Lung (tissue), 12 donors: Measurements from ENCODE around the gene EFCAB11. TPM values are rescaled to one million over a fixed set of nuclear protein-coding genes. Genes with fewer than 3 reads are reported as not detected.
A peak's percentile ranks its signal among the peaks of the same experiment; 100 is the strongest.

Experiments
- ATAC-seq: fragments of 200-7000 bp; cut with Tn5 transposase; one replicate; pipeline ENCODE4 v1.9.1; 2020; ENCODE audit warnings: moderate number of reproducible peaks; ENCODE audit not compliant: insufficient read depth, low FRiP score
- DNase-seq, 3 donors: peaks; one replicate each; pipeline ENCODE4 v3.0.0-alpha.2; 2013 to 2017
- H3K27ac ChIP-seq, 2 donors: one replicate each; pipeline ENCODE4 v1.5.1; 2013; ENCODE audit warnings: mild to moderate bottlenecking in 2 of 2, moderate library complexity in 2 of 2, control low read depth in 1 of 2, inconsistent platforms in 1 of 2, low read depth in 1 of 2, low read length in 1 of 2
- H3K27me3 ChIP-seq, 3 donors: one replicate each; pipeline ENCODE4 v1.5.1; 2013; ENCODE audit warnings: low read length in 2 of 3; ENCODE audit not compliant: control insufficient read depth in 3 of 3, insufficient read depth in 3 of 3
- H3K36me3 ChIP-seq, 4 donors: one replicate each; pipeline ENCODE4 v1.5.1; 2013; ENCODE audit warnings: low read length in 4 of 4, mild to moderate bottlenecking in 1 of 4, moderate library complexity in 1 of 4; ENCODE audit not compliant: control insufficient read depth in 4 of 4, insufficient read depth in 4 of 4
- H3K4me1 ChIP-seq, 5 donors: one replicate each; pipeline ENCODE4 v1.5.1; 2013; ENCODE audit warnings: low read length in 5 of 5, mild to moderate bottlenecking in 2 of 5, moderate library complexity in 1 of 5; ENCODE audit not compliant: control insufficient read depth in 5 of 5, insufficient read depth in 5 of 5
- H3K4me3 ChIP-seq: one replicate; pipeline ENCODE4 v1.5.1; 2013; ENCODE audit warnings: mild to moderate bottlenecking, control low read depth, moderate library complexity
- H3K9ac ChIP-seq, 2 donors: one replicate each; pipeline ENCODE4 v1.5.1; 2013; ENCODE audit warnings: low read length in 2 of 2, control low read depth in 1 of 2; ENCODE audit not compliant: insufficient read depth in 1 of 2
- H3K9me3 ChIP-seq, 4 donors: one replicate each; pipeline ENCODE4 v1.5.1; 2013; ENCODE audit warnings: low read length in 3 of 4, mild to moderate bottlenecking in 1 of 4, moderate library complexity in 1 of 4; ENCODE audit not compliant: control insufficient read depth in 4 of 4, insufficient read depth in 3 of 4
- CTCF ChIP-seq: IDR thresholded peaks from 2 replicates; pipeline ENCODE4 v1.5.1; 2012; ENCODE audit warnings: mild to moderate bottlenecking; ENCODE audit errors: control extremely low read depth, extremely low read depth
- WGBS, 2 donors: extraction: QIAGEN DNeasy Blood & Tissue Kit; methylation state at CpG; one replicate each; pipeline ENCODE4 v1.1.7; 2013; 5-methylcytosine and 5-hydroxymethylcytosine counted together
- polyA plus RNA-seq, 2 donors: library from polyadenylated mRNA; stranded (reverse); fragments of 200-250 nt; gene quantifications; one replicate each; pipeline ENCODE4 v1.2.1, GENCODE V29; 2013
- total RNA-seq, 2 donors: library from RNA; depleted of rRNA in 1 of 2; stranded (reverse); fragments of >200 nt in 1 of 2; gene quantifications; one replicate each; pipeline ENCODE4 v1.2.1, GENCODE V29; 2014 to 2021
- donor health status: control.
- donor health status: control.
- donor health status: Bipolar disorder and iron deficiency.
- donor health status: healthy.
- donor health status: DM: yes; HTN: yes; CAD: no.

EFCAB11 gene
- total and polyA plus RNA-seq, 4 donors, result 2.9 to 13.0 (median 6.1) TPM

GRCh38 chr14:89910691-89911009, 43.9 kb downstream of the EFCAB11 start:
- no peaks in the 10 kb centered on the region for H3K27me3 ChIP-seq
- H3K27ac ChIP-seq, result no peak overlapping the region
- peaks cover 0 to 12% (median 0%) of the 10 kb centered on the region in 5 donors for H3K4me1 ChIP-seq
- H3K9me3 ChIP-seq, result no peaks in the 10 kb centered on the region
- H3K4me3 ChIP-seq, result no peak overlapping the region
- 61 to 76% methylated on average over 5 of the region's 5 CpGs for WGBS, 2 donors
- ATAC-seq (no peak), DNase-seq (peak in 1 of 3 donors; percentile 19)
- no peaks in the 10 kb centered on the region for H3K36me3 ChIP-seq
- TF ChIP-seq CTCF, result no peak
- no peak overlapping the region for H3K9ac ChIP-seq

GRCh38 chr14:89909586-89909985, 44.9 kb downstream of the EFCAB11 start:
- H3K4me3 ChIP-seq, result no peak overlapping the region
- DNase-seq (no peak), ATAC-seq (no peak)
- no peak overlapping the region for H3K27ac ChIP-seq
- H3K4me1 ChIP-seq, result peaks cover 0 to 9% (median 0%) of the 10 kb centered on the region in 5 donors
- H3K27me3 ChIP-seq, result no peaks in the 10 kb centered on the region
- H3K36me3 ChIP-seq, result no peaks in the 10 kb centered on the region
- whole genome bisulfite sequencing, 2 donors, result 91 to 98% methylated on average over 9 of the region's 9 CpGs
- no peaks in the 10 kb centered on the region for H3K9me3 ChIP-seq
- no peak overlapping the region for H3K9ac ChIP-seq
- no peak for TF ChIP-seq CTCF

- H3K4me3 ChIP-seq, result no peak overlapping the region
- H3K9me3 ChIP-seq, result no peaks in the 10 kb centered on the region
- no peak overlapping the region for H3K9ac ChIP-seq
- DNase-seq, result no peak
- TF ChIP-seq CTCF, result no peak
- WGBS, 2 donors, result 95 to 96% methylated on average over 9 of the region's 9 CpGs
- H3K27ac ChIP-seq, result no peak overlapping the region
- no peaks in the 10 kb centered on the region for H3K27me3 ChIP-seq
- H3K4me1 ChIP-seq, result peaks cover 0 to 9% (median 0%) of the 10 kb centered on the region in 5 donors
- no peak for ATAC-seq
- H3K36me3 ChIP-seq, result no peaks in the 10 kb centered on the region
Measured at GRCh38 chr14:89908712-89909450, 45.6 kb downstream of the EFCAB11 start.

GRCh38 chr14:89907655-89908054, 46.9 kb downstream of the EFCAB11 start:
- 86 to 95% methylated on average over 4 of the region's 4 CpGs for WGBS, 2 donors
- Histone ChIP-seq H3K36me3 (no peaks in the 10 kb centered on the region), H3K4me1 (peaks cover 0 to 9% (median 0%) of the 10 kb centered on the region in 5 donors), H3K27ac (no peak overlapping the region), H3K4me3 (no peak overlapping the region), H3K9ac (no peak overlapping the region), H3K27me3 (no peaks in the 10 kb centered on the region), H3K9me3 (no peaks in the 10 kb centered on the region)
- DNase-seq (no peak), ATAC-seq (no peak)
- no peak for TF ChIP-seq CTCF
